Bladder microvascular endothelial cell (primary cell): ENCODE data around the gene AATK. TPM values are rescaled to one million over a fixed set of nuclear protein-coding genes. Genes with fewer than 3 reads are reported as not detected.

ENCODE experiments used
- total RNA-seq: library from RNA; depleted of rRNA; stranded (reverse); fragments of >200 nt; gene quantifications from 2 replicates; pipeline ENCODE4 v1.2.3, GENCODE V29; 2014

The AATK gene
- 1.8 and 7.8 TPM in 2 replicates for total RNA-seq

GRCh38 chr17:81166033-81166492 is at the start of gene AATK:
AATK (minus strand) TSS chr17:81166221; CDS start chr17:81165992, 229 bp downstream.

DNA sequence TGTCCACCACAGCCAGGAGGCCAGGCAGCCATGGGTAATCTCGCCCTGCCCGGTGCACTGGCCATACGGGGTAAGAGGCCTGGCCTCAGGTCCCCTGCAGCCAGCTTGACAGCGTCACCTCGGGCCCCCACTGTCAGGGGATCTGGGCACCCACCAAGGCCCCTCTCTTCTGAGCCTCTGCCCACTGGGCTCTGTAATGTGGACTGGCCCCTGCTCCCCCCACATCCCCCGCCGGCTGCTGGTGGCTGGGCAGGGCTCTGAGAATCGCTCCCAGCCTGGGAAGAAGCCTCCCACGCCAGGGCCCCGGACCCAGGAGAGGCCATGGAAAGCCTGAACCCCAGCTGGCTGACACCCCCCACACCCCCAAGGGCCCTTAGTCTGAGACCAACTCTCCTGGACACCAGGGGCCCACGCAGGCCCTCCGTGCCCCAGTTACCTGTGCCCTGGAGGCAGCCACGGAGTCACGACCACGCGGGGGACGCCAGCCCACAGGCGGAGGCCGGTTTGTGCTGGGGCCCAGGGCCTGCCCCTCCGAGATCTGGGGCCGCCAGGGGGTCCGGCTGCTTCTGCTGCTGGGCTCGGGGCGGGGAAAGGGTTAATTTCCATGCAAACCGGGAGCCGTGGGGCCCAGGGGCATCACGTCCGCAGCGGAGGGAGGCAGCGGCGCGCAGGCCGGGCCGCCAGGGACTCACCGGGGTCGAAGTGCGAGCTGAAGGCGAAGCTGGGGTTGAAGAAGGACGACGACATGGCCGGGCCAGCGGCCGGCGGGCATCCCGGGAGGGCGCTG is 582 bp downstream of the AATK start, which contains the start of gene PVALEF:
Gene PVALEF, plus strand, starts transcription at position 262 of the 787 bp plus-strand sequence. CDS start 15,720 bp downstream, outside the sequence.

Other genes starting within 250 kb of the AATK start
- gene CHMP6, start 174.4 kb downstream of the AATK start, total RNA-seq = 14.4 and 26.9 TPM in 2 replicates
- gene BAIAP2, start 131.1 kb downstream of the AATK start, total RNA-seq = 9.6 and 28.2 TPM in 2 replicates
- gene PVALEF, start 714 bp downstream of the AATK start, total RNA-seq = not detected in 2 replicates
- 11.6 and 12.1 TPM in 2 replicates for gene CEP131, start 56.7 kb upstream of the AATK start, total RNA-seq
- 12.1 and 19.6 TPM in 2 replicates for gene TEPSIN, start 72.8 kb upstream of the AATK start, total RNA-seq
- 36.9 and 40.0 TPM in 2 replicates for gene NDUFAF8, start 73.1 kb upstream of the AATK start, total RNA-seq
- gene SLC38A10, start 129.1 kb upstream of the AATK start, total RNA-seq = 45.0 and 74.5 TPM in 2 replicates
- 4.7 and 16.0 TPM in 2 replicates for gene BAHCC1, start 229.2 kb upstream of the AATK start, total RNA-seq